K562 (cell line): Measurements from ENCODE around the gene SEMA6C. TPM values are rescaled to one million over a fixed set of nuclear protein-coding genes. Genes with fewer than 3 reads are reported as not detected.

Experiments used
- CBX1 ChIP-seq: sonication (generic); IDR thresholded peaks from 2 replicates; pipeline ENCODE4 v1.6.1; 2016; ENCODE audit warnings: antibody characterized with exemption, low read depth, mild to moderate bottlenecking
- CEBPG ChIP-seq, 3 experiments: fragments of 200-800 bp in 1 of 3; sonication (Bioruptor generic) in 1 of 3; sonication (generic) in 1 of 3; formaldehyde crosslinking in 1 of 3; IDR thresholded peaks in 2 of 3; conservative IDR thresholded peaks in 1 of 3; 2 replicates each; pipeline versions ENCODE4 v1.6.1 to v1.8.0; 2016 to 2022; ENCODE audit warnings: missing compliant biosample characterization in 2 of 3, missing genetic modification characterization in 2 of 3, mild to moderate bottlenecking in 1 of 3, missing genetic modification reagents in 1 of 3
- DNMT1 ChIP-seq: fragments of 450-650 bp; IDR thresholded peaks from 2 replicates; pipeline ENCODE4 v1.6.1; 2016; ENCODE audit warnings: antibody characterized with exemption, mild to moderate bottlenecking
- EZH2 ChIP-seq: IDR thresholded peaks from 2 replicates; pipeline ENCODE4 v1.6.1; 2012; ENCODE audit warnings: low read depth, mild to moderate bottlenecking, inconsistent platforms, low read length, borderline replicate concordance
- FIP1L1 ChIP-seq: fragments of 200-400 bp; formaldehyde crosslinking; IDR thresholded peaks from 2 replicates; pipeline ENCODE4 v1.6.1; 2018; ENCODE audit warnings: mild to moderate bottlenecking, low read depth, low read length; ENCODE audit not compliant: poor library complexity, severe bottlenecking
- HNRNPLL ChIP-seq: fragments of 200-400 bp; formaldehyde crosslinking; IDR thresholded peaks from 2 replicates; pipeline ENCODE4 v1.6.1; 2017; ENCODE audit warnings: low read length, low read depth, mild to moderate bottlenecking; ENCODE audit not compliant: poor library complexity, severe bottlenecking
- KDM2B ChIP-seq: fragments of 250-450 bp; sonication (Bioruptor Pico); IDR thresholded peaks from 2 replicates; pipeline ENCODE4 v1.8.0; 2021; ENCODE audit warnings: mild to moderate bottlenecking, moderate library complexity
- MTF1 ChIP-seq: fragments of 250-450 bp; sonication (Bioruptor Pico); IDR thresholded peaks from 2 replicates; pipeline ENCODE4 v1.9.0; 2021; ENCODE audit warnings: moderate library complexity, mild to moderate bottlenecking, inconsistent platforms, borderline replicate concordance
- MYC ChIP-seq, 2 experiments: fragments of 250-450 bp in 1 of 2; sonication (Bioruptor Pico) in 1 of 2; IDR thresholded peaks; 2 replicates each; pipeline versions ENCODE4 v1.5.1 to v1.6.1; 2012 to 2021; ENCODE audit warnings: low read depth in 2 of 2, borderline replicate concordance in 1 of 2, improper control_type of control experiment in 1 of 2, low read length in 1 of 2, mild to moderate bottlenecking in 1 of 2, moderate library complexity in 1 of 2
- NFXL1 ChIP-seq: fragments of 450-650 bp; formaldehyde crosslinking; IDR thresholded peaks from 2 replicates; pipeline ENCODE4 v1.4.0; 2021; ENCODE audit warnings: mild to moderate bottlenecking
- NONO ChIP-seq, 2 experiments: fragments of 200-400 bp in 1 of 2; fragments of 450-650 bp in 1 of 2; formaldehyde crosslinking in 1 of 2; IDR thresholded peaks; 2 replicates each; pipeline ENCODE4 v1.6.1; 2017; ENCODE audit warnings: low read depth in 2 of 2, mild to moderate bottlenecking in 2 of 2, moderate library complexity in 2 of 2, low read length in 1 of 2
- NUFIP1 ChIP-seq: fragments of 450-650 bp; IDR thresholded peaks from 2 replicates; pipeline ENCODE4 v1.6.1; 2018; ENCODE audit not compliant: partially characterized antibody
- PHF20 ChIP-seq: fragments of 450-650 bp; IDR thresholded peaks from 2 replicates; pipeline ENCODE4 v1.6.1; 2018; ENCODE audit not compliant: partially characterized antibody
- POLR3G ChIP-seq: IDR thresholded peaks from 2 replicates; pipeline ENCODE4 v1.6.1; 2011; ENCODE audit not compliant: insufficient read length, insufficient replicate concordance; ENCODE audit errors: extremely low read depth
- SIX5 ChIP-seq, 2 experiments: IDR thresholded peaks; 2 replicates each; pipeline ENCODE4 v1.6.1; 2011; ENCODE audit warnings: low read length in 2 of 2, borderline replicate concordance in 1 of 2, low read depth in 1 of 2, mild to moderate bottlenecking in 1 of 2, moderate library complexity in 1 of 2; ENCODE audit not compliant: insufficient read depth in 1 of 2
- SMARCE1 ChIP-seq: fragments of 450-650 bp; IDR thresholded peaks from 2 replicates; pipeline ENCODE4 v1.7.1; 2016; ENCODE audit warnings: mild to moderate bottlenecking
- SREBF2 ChIP-seq: sonication (generic); formaldehyde crosslinking; IDR thresholded peaks from 2 replicates; pipeline ENCODE4 v1.4.0; 2020; ENCODE audit warnings: mild to moderate bottlenecking, missing genetic modification reagents
- TSC22D4 ChIP-seq: fragments of 450-650 bp; IDR thresholded peaks from 2 replicates; pipeline ENCODE4 v1.6.1; 2016; ENCODE audit warnings: missing genetic modification characterization, missing biosample characterization, control low read depth
- XRCC3 ChIP-seq: fragments of 450-650 bp; IDR thresholded peaks from 2 replicates; pipeline ENCODE4 v1.6.1; 2017; ENCODE audit warnings: mild to moderate bottlenecking, moderate library complexity
- ZBTB17 ChIP-seq: fragments of 450-650 bp; formaldehyde crosslinking; IDR thresholded peaks from 2 replicates; pipeline ENCODE4 v1.4.0; 2020; ENCODE audit warnings: mild to moderate bottlenecking
- ZFX ChIP-seq: sonication (generic); formaldehyde crosslinking; IDR thresholded peaks from 2 replicates; pipeline ENCODE4 v1.8.0; 2022; ENCODE audit warnings: mild to moderate bottlenecking, missing genetic modification reagents, moderate library complexity
- ZNF174 ChIP-seq: fragments of 250-450 bp; sonication (Bioruptor Pico); IDR thresholded peaks from 2 replicates; pipeline ENCODE4 v1.4.0; 2020; ENCODE audit warnings: mild to moderate bottlenecking
- ZNF217 ChIP-seq: sonication (generic); formaldehyde crosslinking; IDR thresholded peaks from 2 replicates; pipeline ENCODE4 v1.8.0; 2022; ENCODE audit warnings: mild to moderate bottlenecking, missing genetic modification reagents
- ZNF253 ChIP-seq: fragments of 250-450 bp; sonication (Bioruptor Pico); conservative IDR thresholded peaks from 2 replicates; pipeline ENCODE4 v1.6.1; 2021; ENCODE audit warnings: mild to moderate bottlenecking
- ZNF3 ChIP-seq: fragments of 250-450 bp; sonication (Bioruptor Pico); IDR thresholded peaks from 2 replicates; pipeline ENCODE4 v1.5.0; 2021; ENCODE audit warnings: mild to moderate bottlenecking, moderate library complexity
- ZNF57 ChIP-seq: fragments of 450-650 bp; formaldehyde crosslinking; IDR thresholded peaks from 2 replicates; pipeline ENCODE4 v1.4.0; 2020; ENCODE audit warnings: mild to moderate bottlenecking, moderate library complexity
- polyA plus RNA-seq, 8 experiments: library from polyadenylated mRNA; depleted of rRNA in 4 of 8; stranded (reverse) in 5 of 8; unstranded in 3 of 8; fragments of >200 nt; fragmentation: Nextera tagmentation in 2 of 8; fragmentation: Illumina TruSeq in 1 of 8; extraction: Ambion mirVana in 2 of 8; extraction: Trizol in 1 of 8; gene quantifications; 2 replicates each; pipeline versions ENCODE4 v1.2.1 to v1.2.3, GENCODE V29; 2011 to 2014; ENCODE audit warnings: inconsistent platforms in 1 of 8, missing spikeins in 1 of 8
- total RNA-seq, 7 experiments: library from RNA; depleted of rRNA in 6 of 7; stranded (reverse); fragments of >200 nt in 6 of 7; fragmentation: Illumina TruSeq in 2 of 7; extraction: Trizol in 2 of 7; gene quantifications; 2 replicates each; pipeline versions ENCODE4 v1.2.1 to v1.2.3, GENCODE V29; 2011 to 2021; ENCODE audit warnings: low replicate concordance in 1 of 7
- TF ChIP-seq, protein P1 (sequence below): fragments of 250-450 bp; sonication (Bioruptor Pico); IDR thresholded peaks from 2 replicates; pipeline ENCODE4 v1.8.0; 2021; ENCODE audit warnings: borderline replicate concordance, mild to moderate bottlenecking, moderate library complexity; ENCODE audit not compliant: poor library complexity, severe bottlenecking
- TF ChIP-seq, protein P2 (sequence below): fragments of 250-450 bp; sonication (Bioruptor Pico); IDR thresholded peaks from 2 replicates; pipeline ENCODE4 v1.5.0; 2020; ENCODE audit warnings: mild to moderate bottlenecking

SEMA6C gene
- total and polyA plus RNA-seq, 9 of the 15 experiments (the other 6 are each of a cell fraction or from before 2014, with no cell fraction given): 0.03 to 4.6 (median 0.95) TPM

DNA sequence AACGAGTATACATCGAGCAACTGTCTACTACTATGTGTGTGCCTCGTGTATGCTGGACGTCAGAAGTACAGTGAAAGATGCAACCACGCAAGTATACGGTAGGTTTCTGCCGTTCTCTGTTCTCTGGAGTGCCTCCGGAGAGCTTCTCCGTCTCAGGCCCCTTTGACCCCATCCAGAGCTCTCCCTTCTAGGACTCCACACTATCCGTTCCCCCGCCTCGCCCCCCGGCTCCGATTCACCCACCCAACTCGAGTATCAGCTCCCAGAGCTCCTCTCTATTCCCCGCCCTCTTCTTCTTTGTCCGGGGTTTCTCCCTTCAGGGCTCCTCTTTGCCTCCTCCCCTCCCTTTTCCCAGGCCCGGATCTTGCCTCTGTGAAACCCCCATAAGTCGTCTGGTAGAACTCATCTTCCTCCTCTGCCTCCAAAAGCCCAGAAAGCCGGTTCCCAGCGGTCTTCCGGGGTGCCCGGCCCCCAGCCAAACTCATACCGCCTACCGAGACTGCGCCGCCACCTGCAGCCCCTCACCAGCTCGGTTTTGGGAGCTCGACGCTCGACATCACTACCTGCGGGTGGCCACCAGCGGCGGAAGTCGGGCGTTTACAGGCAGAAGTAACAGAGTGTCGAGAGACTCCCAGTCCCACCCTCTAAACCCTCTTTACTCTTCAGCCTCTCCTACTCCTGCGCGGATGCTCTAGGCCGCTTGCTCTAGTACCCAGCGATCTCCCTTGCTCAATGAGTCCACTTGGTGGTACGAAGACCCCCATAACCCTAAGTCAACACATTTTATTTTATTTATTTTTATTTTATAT lies 43.4 kb upstream of the SEMA6C start, which contains the start of gene VPS72 (continued):
- TF ChIP-seq FIP1L1 (no peak), ZFX (CRISPR knock-in tag) (peak; percentile 88), NFXL1 (CRISPR knock-in tag) (no peak), SIX5 (IDR thresholded peaks at IDR 0.05; ENCODE audit: borderline replicate concordance in 1 of 2, insufficient read depth in 1 of 2, low read depth in 1 of 2, low read length in 2 of 2) (no peak), ZBTB17 (CRISPR knock-in tag) (peak; percentile 100), TSC22D4 (tag) (no peak), NONO (IDR thresholded peaks at IDR 0.05; ENCODE audit: low read depth in 2 of 2, low read length in 1 of 2) (no peak), POLR3G (no peak), MYC (IDR thresholded peaks at IDR 0.05; ENCODE audit: low read depth, low read length) (peak; percentile 82), MYC (CRISPR knock-in tag; IDR thresholded peaks at IDR 0.05; ENCODE audit: borderline replicate concordance, low read depth) (no peak), EZH2 (no peak), HNRNPLL (no peak), ZNF253 (no peak), CBX1 (no peak), ZNF217 (CRISPR knock-in tag) (no peak), DNMT1 (0 out of 2 replicates have a peak, but pooled peaks have one; percentile 17), KDM2B (CRISPR knock-in tag) (no peak), ZNF174 (CRISPR knock-in tag) (no peak), SREBF2 (CRISPR knock-in tag) (no peak), ZNF57 (CRISPR knock-in tag) (no peak), ZNF3 (CRISPR knock-in tag) (no peak), SMARCE1 (no peak), PHF20 (peak; percentile 93), NUFIP1 (no peak), MTF1 (CRISPR knock-in tag) (no peak), XRCC3 (no peak), CEBPG (CRISPR knock-in tag; IDR thresholded peaks at IDR 0.05) (no peak), CEBPG (tag; conservative IDR thresholded peaks at IDR 0.05 in 1 of 2, IDR thresholded peaks at IDR 0.05 in 1 of 2) (no peak)
- TF ChIP-seq, protein P1, sequence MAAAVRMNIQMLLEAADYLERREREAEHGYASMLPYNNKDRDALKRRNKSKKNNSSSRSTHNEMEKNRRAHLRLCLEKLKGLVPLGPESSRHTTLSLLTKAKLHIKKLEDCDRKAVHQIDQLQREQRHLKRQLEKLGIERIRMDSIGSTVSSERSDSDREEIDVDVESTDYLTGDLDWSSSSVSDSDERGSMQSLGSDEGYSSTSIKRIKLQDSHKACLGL (CRISPR knock-in tag): no peak
- TF ChIP-seq, protein P2, sequence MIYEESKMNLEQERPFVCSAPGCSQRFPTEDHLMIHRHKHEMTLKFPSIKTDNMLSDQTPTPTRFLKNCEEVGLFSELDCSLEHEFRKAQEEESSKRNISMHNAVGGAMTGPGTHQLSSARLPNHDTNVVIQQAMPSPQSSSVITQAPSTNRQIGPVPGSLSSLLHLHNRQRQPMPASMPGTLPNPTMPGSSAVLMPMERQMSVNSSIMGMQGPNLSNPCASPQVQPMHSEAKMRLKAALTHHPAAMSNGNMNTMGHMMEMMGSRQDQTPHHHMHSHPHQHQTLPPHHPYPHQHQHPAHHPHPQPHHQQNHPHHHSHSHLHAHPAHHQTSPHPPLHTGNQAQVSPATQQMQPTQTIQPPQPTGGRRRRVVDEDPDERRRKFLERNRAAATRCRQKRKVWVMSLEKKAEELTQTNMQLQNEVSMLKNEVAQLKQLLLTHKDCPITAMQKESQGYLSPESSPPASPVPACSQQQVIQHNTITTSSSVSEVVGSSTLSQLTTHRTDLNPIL (CRISPR knock-in tag): no peak
